HFF-Myc (cell line): ENCODE measurements around the gene KCNQ2.

ENCODE experiments used
- DNase-seq: peaks from one replicate; pipeline ENCODE4 v3.0.0-alpha.2; 2011; ENCODE audit warnings: low read depth; ENCODE audit errors: extremely low read depth
- H3K4me3 ChIP-seq: replicated peaks from 2 replicates; pipeline ENCODE4 v1.5.1; 2011; ENCODE audit warnings: low read depth, mild to moderate bottlenecking, control low read depth, low read length
- CTCF ChIP-seq: IDR thresholded peaks from 2 replicates; pipeline ENCODE4 v1.5.1; 2012; ENCODE audit warnings: mild to moderate bottlenecking, low read depth, low read length, control low read depth; ENCODE audit errors: missing control alignments

Gene KCNQ2

GRCh38 chr20:63465380-63466249, 6.8 kb downstream of the KCNQ2 start:
- DNase-seq: no peak
- no peak overlapping the region for H3K4me3 ChIP-seq
- TF ChIP-seq CTCF: no peak

- DNase-seq: no peak
- no peak for TF ChIP-seq CTCF
- H3K4me3 ChIP-seq: no peak overlapping the region
These were observed 8.2 kb downstream of the KCNQ2 start for GRCh38 chr20:63464289-63464635.

GRCh38 chr20:63463400-63464288, 8.8 kb downstream of the KCNQ2 start:
- DNase-seq: no peak
- H3K4me3 ChIP-seq: no peak overlapping the region
- TF ChIP-seq CTCF: no peak

- TF ChIP-seq CTCF: no peak
- no peak overlapping the region for H3K4me3 ChIP-seq
- no peak for DNase-seq
These were observed 10.2 kb downstream of the KCNQ2 start for GRCh38 chr20:63462244-63462643.

- no peak overlapping the region for H3K4me3 ChIP-seq
- no peak for TF ChIP-seq CTCF
- no peak for DNase-seq
These were observed 11.2 kb downstream of the KCNQ2 start for GRCh38 chr20:63461104-63461763.

- no peak for TF ChIP-seq CTCF
- no peak overlapping the region for H3K4me3 ChIP-seq
- no peak for DNase-seq
These were observed 13.4 kb downstream of the KCNQ2 start for GRCh38 chr20:63459070-63459380.
